ENCODE results near the gene ERC2. TPM values are rescaled to one million over a fixed set of nuclear protein-coding genes. Genes with fewer than 3 reads are reported as not detected.

ERC2 gene
- total RNA-seq, 2 donors from 2014 or later, result 0.21 TPM; not detected in 1

GRCh38 chr3:55790596-55791350, 677.5 kb downstream of the ERC2 start:
- H3K4me3 Mint-ChIP-seq, result no peak overlapping the region
- no peak for DNase-seq
- H3K9me3 ChIP-seq (ENCODE audit: control insufficient read depth, low read length, poor library complexity, severe bottlenecking), result no peaks in the 10 kb centered on the region
- ATAC-seq, result no peak
- H3K36me3 Mint-ChIP-seq (ENCODE audit: low read depth), result no peaks in the 10 kb centered on the region
- peaks cover 6% of the 10 kb centered on the region for H3K27me3 Mint-ChIP-seq
- no peaks in the 10 kb centered on the region for H3K4me1 Mint-ChIP-seq
- no peak overlapping the region for H3K27ac Mint-ChIP-seq

GRCh38 chr3:55789516-55789915, 678.8 kb downstream of the ERC2 start:
- H3K4me1 Mint-ChIP-seq, result no peaks in the 10 kb centered on the region
- no peak overlapping the region for H3K27ac Mint-ChIP-seq
- H3K27me3 Mint-ChIP-seq, result no peaks in the 10 kb centered on the region
- no peaks in the 10 kb centered on the region for H3K36me3 Mint-ChIP-seq (ENCODE audit: low read depth)
- no peaks in the 10 kb centered on the region for H3K9me3 ChIP-seq (ENCODE audit: control insufficient read depth, low read length, poor library complexity, severe bottlenecking)
- no peak overlapping the region for H3K4me3 Mint-ChIP-seq
- DNase-seq (no peak), ATAC-seq (no peak)

GRCh38 chr3:55782807-55783206, 685.5 kb downstream of the ERC2 start:
- DNase-seq, result no peak
- Mint-ChIP-seq H3K36me3 (ENCODE audit: low read depth) (no peaks in the 10 kb centered on the region), H3K27ac (no peak overlapping the region), H3K4me3 (no peak overlapping the region), H3K4me1 (no peaks in the 10 kb centered on the region), H3K27me3 (no peaks in the 10 kb centered on the region)
- H3K9me3 ChIP-seq (ENCODE audit: control insufficient read depth, low read length, poor library complexity, severe bottlenecking), result no peaks in the 10 kb centered on the region
- no peak for ATAC-seq

GRCh38 chr3:55782351-55782750, 685.9 kb downstream of the ERC2 start:
- H3K4me1 Mint-ChIP-seq, result no peaks in the 10 kb centered on the region
- H3K27ac Mint-ChIP-seq, result no peak overlapping the region
- ATAC-seq, result no peak
- H3K9me3 ChIP-seq (ENCODE audit: control insufficient read depth, low read length, poor library complexity, severe bottlenecking), result no peaks in the 10 kb centered on the region
- H3K4me3 Mint-ChIP-seq, result no peak overlapping the region
- no peak for DNase-seq
- no peaks in the 10 kb centered on the region for H3K36me3 Mint-ChIP-seq (ENCODE audit: low read depth)
- H3K27me3 Mint-ChIP-seq, result no peaks in the 10 kb centered on the region

- H3K36me3 Mint-ChIP-seq (ENCODE audit: low read depth), result no peaks in the 10 kb centered on the region
Observed at GRCh38 chr3:55780913-55781312, 687.4 kb downstream of the ERC2 start.

GRCh38 chr3:55779543-55779942, 688.7 kb downstream of the ERC2 start:
- H3K9me3 ChIP-seq (ENCODE audit: control insufficient read depth, low read length, poor library complexity, severe bottlenecking), result no peaks in the 10 kb centered on the region
- DNase-seq (no peak), ATAC-seq (no peak)
- Mint-ChIP-seq H3K27ac (no peak overlapping the region), H3K4me1 (no peaks in the 10 kb centered on the region), H3K4me3 (no peak overlapping the region), H3K27me3 (no peaks in the 10 kb centered on the region), H3K36me3 (ENCODE audit: low read depth) (no peaks in the 10 kb centered on the region)

More at GRCh38 chr3:55780913-55781312, 687.4 kb downstream of the ERC2 start:
- no peak overlapping the region for H3K27ac Mint-ChIP-seq
- ATAC-seq (no peak), DNase-seq (no peak)
- H3K9me3 ChIP-seq (ENCODE audit: control insufficient read depth, low read length, poor library complexity, severe bottlenecking), result no peaks in the 10 kb centered on the region
- no peaks in the 10 kb centered on the region for H3K27me3 Mint-ChIP-seq
- H3K4me1 Mint-ChIP-seq, result no peaks in the 10 kb centered on the region
- no peak overlapping the region for H3K4me3 Mint-ChIP-seq

- H3K4me1 Mint-ChIP-seq, result no peaks in the 10 kb centered on the region
- ATAC-seq (no peak), DNase-seq (no peak)
- H3K36me3 Mint-ChIP-seq (ENCODE audit: low read depth), result no peaks in the 10 kb centered on the region
- H3K27me3 Mint-ChIP-seq, result no peaks in the 10 kb centered on the region
- no peak overlapping the region for H3K27ac Mint-ChIP-seq
- H3K9me3 ChIP-seq (ENCODE audit: control insufficient read depth, low read length, poor library complexity, severe bottlenecking), result no peaks in the 10 kb centered on the region
- H3K4me3 Mint-ChIP-seq, result no peak overlapping the region
Observed at GRCh38 chr3:55775366-55776154, 692.7 kb downstream of the ERC2 start.

- H3K4me1 Mint-ChIP-seq, result no peaks in the 10 kb centered on the region
- H3K27ac Mint-ChIP-seq, result no peak overlapping the region
- no peaks in the 10 kb centered on the region for H3K36me3 Mint-ChIP-seq (ENCODE audit: low read depth)
- ATAC-seq, result no peak
- H3K27me3 Mint-ChIP-seq, result no peaks in the 10 kb centered on the region
- DNase-seq, result no peak
- H3K4me3 Mint-ChIP-seq, result no peak overlapping the region
- no peaks in the 10 kb centered on the region for H3K9me3 ChIP-seq (ENCODE audit: control insufficient read depth, low read length, poor library complexity, severe bottlenecking)
Observed at GRCh38 chr3:55774856-55775255, 693.4 kb downstream of the ERC2 start.

GRCh38 chr3:55771503-55771902, 696.8 kb downstream of the ERC2 start:
- DNase-seq (no peak), ATAC-seq (no peak)
- no peaks in the 10 kb centered on the region for H3K36me3 Mint-ChIP-seq (ENCODE audit: low read depth)
- H3K27me3 Mint-ChIP-seq, result no peaks in the 10 kb centered on the region
- no peaks in the 10 kb centered on the region for H3K9me3 ChIP-seq (ENCODE audit: control insufficient read depth, low read length, poor library complexity, severe bottlenecking)
- no peaks in the 10 kb centered on the region for H3K4me1 Mint-ChIP-seq
- H3K27ac Mint-ChIP-seq, result no peak overlapping the region
- no peak overlapping the region for H3K4me3 Mint-ChIP-seq

GRCh38 chr3:55770077-55770476, 698.2 kb downstream of the ERC2 start:
- no peaks in the 10 kb centered on the region for H3K4me1 Mint-ChIP-seq
- no peak for ATAC-seq
- no peak overlapping the region for H3K4me3 Mint-ChIP-seq

GRCh38 chr3:55766753-55767152, 701.5 kb downstream of the ERC2 start:
- no peaks in the 10 kb centered on the region for H3K9me3 ChIP-seq (ENCODE audit: control insufficient read depth, low read length, poor library complexity, severe bottlenecking)
- Mint-ChIP-seq H3K27me3 (no peaks in the 10 kb centered on the region), H3K4me3 (no peak overlapping the region), H3K36me3 (ENCODE audit: low read depth) (no peaks in the 10 kb centered on the region), H3K4me1 (no peaks in the 10 kb centered on the region), H3K27ac (no peak overlapping the region)
- ATAC-seq (no peak), DNase-seq (no peak)

More at GRCh38 chr3:55770077-55770476, 698.2 kb downstream of the ERC2 start:
- Mint-ChIP-seq H3K27me3 (no peaks in the 10 kb centered on the region), H3K36me3 (ENCODE audit: low read depth) (no peaks in the 10 kb centered on the region), H3K27ac (no peak overlapping the region)
- H3K9me3 ChIP-seq (ENCODE audit: control insufficient read depth, low read length, poor library complexity, severe bottlenecking), result no peaks in the 10 kb centered on the region
- DNase-seq, result no peak

GRCh38 chr3:55765906-55766701, 702.2 kb downstream of the ERC2 start:
- H3K27ac Mint-ChIP-seq, result no peak overlapping the region
- H3K4me3 Mint-ChIP-seq, result no peak overlapping the region
- DNase-seq (no peak), ATAC-seq (no peak)
- H3K9me3 ChIP-seq (ENCODE audit: control insufficient read depth, low read length, poor library complexity, severe bottlenecking), result no peaks in the 10 kb centered on the region
- no peaks in the 10 kb centered on the region for H3K27me3 Mint-ChIP-seq
- H3K36me3 Mint-ChIP-seq (ENCODE audit: low read depth), result no peaks in the 10 kb centered on the region
- H3K4me1 Mint-ChIP-seq, result no peaks in the 10 kb centered on the region

- H3K27me3 Mint-ChIP-seq, result no peaks in the 10 kb centered on the region
- no peaks in the 10 kb centered on the region for H3K9me3 ChIP-seq (ENCODE audit: control insufficient read depth, low read length, poor library complexity, severe bottlenecking)
- H3K27ac Mint-ChIP-seq, result no peak overlapping the region
- DNase-seq (no peak), ATAC-seq (no peak)
- no peaks in the 10 kb centered on the region for H3K4me1 Mint-ChIP-seq
- H3K4me3 Mint-ChIP-seq, result no peak overlapping the region
- no peaks in the 10 kb centered on the region for H3K36me3 Mint-ChIP-seq (ENCODE audit: low read depth)
Observed at GRCh38 chr3:55765398-55765797, 702.9 kb downstream of the ERC2 start.

Data from T-helper 17 cell (primary cell).